Measurements from ENCODE around the gene SCARB2.

DNA sequence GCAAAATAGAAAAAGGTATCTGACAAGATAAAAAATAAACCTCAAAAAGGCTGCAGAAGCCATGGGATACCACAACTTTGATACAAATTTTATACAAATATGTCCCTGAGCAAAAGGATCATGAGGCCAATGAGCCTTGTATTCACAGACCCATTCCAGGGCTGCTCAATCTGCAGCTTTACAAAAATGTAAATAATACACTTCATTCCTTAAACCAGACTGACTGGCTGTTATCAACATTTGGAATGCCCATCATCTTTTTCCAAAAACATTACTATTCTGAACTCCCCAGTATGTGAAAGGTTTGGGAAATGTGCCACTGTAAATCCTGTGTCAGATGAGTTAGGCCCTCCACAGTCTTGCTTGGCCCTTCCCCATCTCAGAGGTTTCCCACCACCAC lies 25.5 kb downstream of the SCARB2 start:
- TF ChIP-seq, protein P1, sequence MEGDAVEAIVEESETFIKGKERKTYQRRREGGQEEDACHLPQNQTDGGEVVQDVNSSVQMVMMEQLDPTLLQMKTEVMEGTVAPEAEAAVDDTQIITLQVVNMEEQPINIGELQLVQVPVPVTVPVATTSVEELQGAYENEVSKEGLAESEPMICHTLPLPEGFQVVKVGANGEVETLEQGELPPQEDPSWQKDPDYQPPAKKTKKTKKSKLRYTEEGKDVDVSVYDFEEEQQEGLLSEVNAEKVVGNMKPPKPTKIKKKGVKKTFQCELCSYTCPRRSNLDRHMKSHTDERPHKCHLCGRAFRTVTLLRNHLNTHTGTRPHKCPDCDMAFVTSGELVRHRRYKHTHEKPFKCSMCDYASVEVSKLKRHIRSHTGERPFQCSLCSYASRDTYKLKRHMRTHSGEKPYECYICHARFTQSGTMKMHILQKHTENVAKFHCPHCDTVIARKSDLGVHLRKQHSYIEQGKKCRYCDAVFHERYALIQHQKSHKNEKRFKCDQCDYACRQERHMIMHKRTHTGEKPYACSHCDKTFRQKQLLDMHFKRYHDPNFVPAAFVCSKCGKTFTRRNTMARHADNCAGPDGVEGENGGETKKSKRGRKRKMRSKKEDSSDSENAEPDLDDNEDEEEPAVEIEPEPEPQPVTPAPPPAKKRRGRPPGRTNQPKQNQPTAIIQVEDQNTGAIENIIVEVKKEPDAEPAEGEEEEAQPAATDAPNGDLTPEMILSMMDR (IDR thresholded peaks at IDR 0.05): no peak
- TF ChIP-seq EP300 (IDR thresholded peaks at IDR 0.05) (no peak), POLR2A (IDR thresholded peaks at IDR 0.05) (no peak)

Measured in suprapubic skin (tissue), 3 donors.